ENCODE measurements around the gene CACNA2D3.
A peak's percentile ranks its signal among the peaks of the same experiment; 100 is the strongest.

CACNA2D3 gene

GRCh38 chr3:54575618-54575960 lies 453.2 kb downstream of the CACNA2D3 start:
- no peak overlapping the region for H3K18ac ChIP-seq (ENCODE audit: low read length)
- H3K9ac ChIP-seq (ENCODE audit: low read depth, low read length, poor library complexity): no peak overlapping the region
- H4K8ac ChIP-seq (ENCODE audit: low read depth, low read length): no peak overlapping the region
- H2BK5ac ChIP-seq (ENCODE audit: low read length): no peak overlapping the region
- H3K4ac ChIP-seq (ENCODE audit: low read length): no peak overlapping the region
- H2AFZ ChIP-seq (ENCODE audit: low read length): no peak overlapping the region
- H3K27me3 ChIP-seq (ENCODE audit: control insufficient read depth in 3 of 3, insufficient read depth in 3 of 3, low read depth in 1 of 3, low read length in 3 of 3): no peaks in the 10 kb centered on the region
- H3K14ac ChIP-seq (ENCODE audit: low read length): no peak overlapping the region
- no peaks in the 10 kb centered on the region for H3K4me1 ChIP-seq (ENCODE audit: control insufficient read depth in 2 of 2, insufficient read depth in 1 of 2, low read depth in 1 of 2, low read length in 2 of 2)
- H2BK12ac ChIP-seq (ENCODE audit: low read length): no peak overlapping the region
- no peak for DNase-seq (ENCODE audit: low spot score)
- H3K9me3 ChIP-seq (replicated peaks in 1 of 2; ENCODE audit: control insufficient read depth in 2 of 2, insufficient read depth in 1 of 2, low read depth in 1 of 2, low read length in 2 of 2): peaks cover 0 to 2% of the 10 kb centered on the region in 2 donors
- H3K36me3 ChIP-seq (replicated peaks in 1 of 2; ENCODE audit: control insufficient read depth in 2 of 2, insufficient read depth in 2 of 2, low read length in 2 of 2): no peaks in the 10 kb centered on the region
- no peak overlapping the region for H3K27ac ChIP-seq (replicated peaks; ENCODE audit: low read length)
- no peak overlapping the region for H3K23ac ChIP-seq (ENCODE audit: low read depth, low read length, poor library complexity)
- no peak overlapping the region for H3K4me2 ChIP-seq (ENCODE audit: insufficient read depth, low read length, poor library complexity, severe bottlenecking)
- no peaks in the 10 kb centered on the region for H3K79me1 ChIP-seq (ENCODE audit: low read depth, low read length)
- no peak overlapping the region for H2BK120ac ChIP-seq (ENCODE audit: low read depth, low read length)
- no CpG with 5 or more reads among the region's 3 CpGs for WGBS, 2 donors (ENCODE audit: extremely low coverage in 2 of 2, insufficient read length in 2 of 2, insufficient replicate concordance in 1 of 2)
- H3K4me3 ChIP-seq (ENCODE audit: low read length in 2 of 2): no peak overlapping the region
- H2BK15ac ChIP-seq (ENCODE audit: low read length): no peak overlapping the region
- no peak overlapping the region for H4K91ac ChIP-seq (ENCODE audit: low read depth, low read length, poor library complexity)
- H2AK5ac ChIP-seq (ENCODE audit: low read depth, low read length): no peak overlapping the region

- no peak overlapping the region for H4K91ac ChIP-seq (ENCODE audit: low read depth, low read length, poor library complexity)
- H3K18ac ChIP-seq (ENCODE audit: low read length): no peak overlapping the region
- H3K9ac ChIP-seq (ENCODE audit: low read depth, low read length, poor library complexity): no peak overlapping the region
- no peaks in the 10 kb centered on the region for H3K4me1 ChIP-seq (ENCODE audit: control insufficient read depth in 2 of 2, insufficient read depth in 1 of 2, low read depth in 1 of 2, low read length in 2 of 2)
- H3K4me3 ChIP-seq (ENCODE audit: low read length in 2 of 2): no peak overlapping the region
- H3K4ac ChIP-seq (ENCODE audit: low read length): no peak overlapping the region
- no peak overlapping the region for H2BK12ac ChIP-seq (ENCODE audit: low read length)
- H3K27ac ChIP-seq (replicated peaks; ENCODE audit: low read length): no peak overlapping the region
- H3K9me3 ChIP-seq (replicated peaks in 1 of 2; ENCODE audit: control insufficient read depth in 2 of 2, insufficient read depth in 1 of 2, low read depth in 1 of 2, low read length in 2 of 2): peaks cover 0 to 2% of the 10 kb centered on the region in 2 donors
- no peak overlapping the region for H3K23ac ChIP-seq (ENCODE audit: low read depth, low read length, poor library complexity)
- no peak overlapping the region for H2AFZ ChIP-seq (ENCODE audit: low read length)
- DNase-seq (ENCODE audit: low spot score): no peak
- H3K4me2 ChIP-seq (ENCODE audit: insufficient read depth, low read length, poor library complexity, severe bottlenecking): no peak overlapping the region
- no CpG with 5 or more reads among the region's 3 CpGs for WGBS, 2 donors (ENCODE audit: extremely low coverage in 2 of 2, insufficient read length in 2 of 2, insufficient replicate concordance in 1 of 2)
- H3K14ac ChIP-seq (ENCODE audit: low read length): no peak overlapping the region
- no peaks in the 10 kb centered on the region for H3K36me3 ChIP-seq (replicated peaks in 1 of 2; ENCODE audit: control insufficient read depth in 2 of 2, insufficient read depth in 2 of 2, low read length in 2 of 2)
- no peak overlapping the region for H2AK5ac ChIP-seq (ENCODE audit: low read depth, low read length)
- no peaks in the 10 kb centered on the region for H3K79me1 ChIP-seq (ENCODE audit: low read depth, low read length)
- H4K8ac ChIP-seq (ENCODE audit: low read depth, low read length): no peak overlapping the region
- no peak overlapping the region for H2BK15ac ChIP-seq (ENCODE audit: low read length)
- H2BK5ac ChIP-seq (ENCODE audit: low read length): no peak overlapping the region
- no peak overlapping the region for H2BK120ac ChIP-seq (ENCODE audit: low read depth, low read length)
- H3K27me3 ChIP-seq (ENCODE audit: control insufficient read depth in 3 of 3, insufficient read depth in 3 of 3, low read depth in 1 of 3, low read length in 3 of 3): no peaks in the 10 kb centered on the region
Observed at GRCh38 chr3:54577313-54577712, 455.0 kb downstream of the CACNA2D3 start.

- Histone ChIP-seq H2BK12ac (ENCODE audit: low read length) (no peak overlapping the region), H2AFZ (ENCODE audit: low read length) (no peak overlapping the region), H4K91ac (ENCODE audit: low read depth, low read length, poor library complexity) (no peak overlapping the region), H4K8ac (ENCODE audit: low read depth, low read length) (no peak overlapping the region), H3K4me1 (ENCODE audit: control insufficient read depth in 2 of 2, insufficient read depth in 1 of 2, low read depth in 1 of 2, low read length in 2 of 2) (no peaks in the 10 kb centered on the region), H3K9ac (ENCODE audit: low read depth, low read length, poor library complexity) (peak overlapping the region; percentile 1), H3K23ac (ENCODE audit: low read depth, low read length, poor library complexity) (no peak overlapping the region), H3K27ac (replicated peaks; ENCODE audit: low read length) (no peak overlapping the region), H3K4me2 (ENCODE audit: insufficient read depth, low read length, poor library complexity, severe bottlenecking) (no peak overlapping the region), H3K9me3 (replicated peaks in 1 of 2; ENCODE audit: control insufficient read depth in 2 of 2, insufficient read depth in 1 of 2, low read depth in 1 of 2, low read length in 2 of 2) (peaks cover 0 to 2% of the 10 kb centered on the region in 2 donors), H3K27me3 (ENCODE audit: control insufficient read depth in 3 of 3, insufficient read depth in 3 of 3, low read depth in 1 of 3, low read length in 3 of 3) (no peaks in the 10 kb centered on the region), H3K14ac (ENCODE audit: low read length) (no peak overlapping the region), H2AK5ac (ENCODE audit: low read depth, low read length) (no peak overlapping the region), H3K79me1 (ENCODE audit: low read depth, low read length) (no peaks in the 10 kb centered on the region), H3K4ac (ENCODE audit: low read length) (no peak overlapping the region), H3K4me3 (ENCODE audit: low read length in 2 of 2) (no peak overlapping the region), H2BK5ac (ENCODE audit: low read length) (no peak overlapping the region), H2BK15ac (ENCODE audit: low read length) (no peak overlapping the region), H2BK120ac (ENCODE audit: low read depth, low read length) (no peak overlapping the region), H3K36me3 (replicated peaks in 1 of 2; ENCODE audit: control insufficient read depth in 2 of 2, insufficient read depth in 2 of 2, low read length in 2 of 2) (no peaks in the 10 kb centered on the region), H3K18ac (ENCODE audit: low read length) (no peak overlapping the region)
- no peak for DNase-seq (ENCODE audit: low spot score)
- no CpG with 5 or more reads among the region's 7 CpGs for WGBS, 2 donors (ENCODE audit: extremely low coverage in 2 of 2, insufficient read length in 2 of 2, insufficient replicate concordance in 1 of 2)
Observed at GRCh38 chr3:54578417-54578816, 456.1 kb downstream of the CACNA2D3 start.

GRCh38 chr3:54580453-54580852 lies 458.1 kb downstream of the CACNA2D3 start:
- Histone ChIP-seq H4K91ac (ENCODE audit: low read depth, low read length, poor library complexity) (no peak overlapping the region), H3K4me3 (ENCODE audit: low read length in 2 of 2) (no peak overlapping the region), H3K4me1 (ENCODE audit: control insufficient read depth in 2 of 2, insufficient read depth in 1 of 2, low read depth in 1 of 2, low read length in 2 of 2) (no peaks in the 10 kb centered on the region), H2BK15ac (ENCODE audit: low read length) (no peak overlapping the region), H3K4ac (ENCODE audit: low read length) (no peak overlapping the region), H2BK12ac (ENCODE audit: low read length) (no peak overlapping the region), H3K36me3 (replicated peaks in 1 of 2; ENCODE audit: control insufficient read depth in 2 of 2, insufficient read depth in 2 of 2, low read length in 2 of 2) (no peaks in the 10 kb centered on the region), H3K79me1 (ENCODE audit: low read depth, low read length) (no peaks in the 10 kb centered on the region), H3K14ac (ENCODE audit: low read length) (no peak overlapping the region), H3K4me2 (ENCODE audit: insufficient read depth, low read length, poor library complexity, severe bottlenecking) (no peak overlapping the region), H3K18ac (ENCODE audit: low read length) (no peak overlapping the region), H3K23ac (ENCODE audit: low read depth, low read length, poor library complexity) (no peak overlapping the region), H2BK5ac (ENCODE audit: low read length) (no peak overlapping the region), H2AFZ (ENCODE audit: low read length) (no peak overlapping the region), H3K9me3 (replicated peaks in 1 of 2; ENCODE audit: control insufficient read depth in 2 of 2, insufficient read depth in 1 of 2, low read depth in 1 of 2, low read length in 2 of 2) (peaks cover 0 to 2% of the 10 kb centered on the region in 2 donors), H3K9ac (ENCODE audit: low read depth, low read length, poor library complexity) (no peak overlapping the region), H3K27me3 (ENCODE audit: control insufficient read depth in 3 of 3, insufficient read depth in 3 of 3, low read depth in 1 of 3, low read length in 3 of 3) (no peaks in the 10 kb centered on the region), H2AK5ac (ENCODE audit: low read depth, low read length) (no peak overlapping the region), H2BK120ac (ENCODE audit: low read depth, low read length) (no peak overlapping the region), H4K8ac (ENCODE audit: low read depth, low read length) (no peak overlapping the region), H3K27ac (replicated peaks; ENCODE audit: low read length) (no peak overlapping the region)
- DNase-seq (ENCODE audit: low spot score): no peak
- WGBS, 2 donors (ENCODE audit: extremely low coverage in 2 of 2, insufficient read length in 2 of 2, insufficient replicate concordance in 1 of 2): no CpG with 5 or more reads among the region's 6 CpGs

All from neuronal stem cell (in vitro differentiated cells).